IPS-11a (cell line): ENCODE measurements around the gene SLMAP.

Source experiments
- H3K4me3 ChIP-seq: one replicate; pipeline ENCODE4 v1.5.1; 2013; ENCODE audit warnings: low read depth, low read length, control low read depth

SLMAP gene, protein sequence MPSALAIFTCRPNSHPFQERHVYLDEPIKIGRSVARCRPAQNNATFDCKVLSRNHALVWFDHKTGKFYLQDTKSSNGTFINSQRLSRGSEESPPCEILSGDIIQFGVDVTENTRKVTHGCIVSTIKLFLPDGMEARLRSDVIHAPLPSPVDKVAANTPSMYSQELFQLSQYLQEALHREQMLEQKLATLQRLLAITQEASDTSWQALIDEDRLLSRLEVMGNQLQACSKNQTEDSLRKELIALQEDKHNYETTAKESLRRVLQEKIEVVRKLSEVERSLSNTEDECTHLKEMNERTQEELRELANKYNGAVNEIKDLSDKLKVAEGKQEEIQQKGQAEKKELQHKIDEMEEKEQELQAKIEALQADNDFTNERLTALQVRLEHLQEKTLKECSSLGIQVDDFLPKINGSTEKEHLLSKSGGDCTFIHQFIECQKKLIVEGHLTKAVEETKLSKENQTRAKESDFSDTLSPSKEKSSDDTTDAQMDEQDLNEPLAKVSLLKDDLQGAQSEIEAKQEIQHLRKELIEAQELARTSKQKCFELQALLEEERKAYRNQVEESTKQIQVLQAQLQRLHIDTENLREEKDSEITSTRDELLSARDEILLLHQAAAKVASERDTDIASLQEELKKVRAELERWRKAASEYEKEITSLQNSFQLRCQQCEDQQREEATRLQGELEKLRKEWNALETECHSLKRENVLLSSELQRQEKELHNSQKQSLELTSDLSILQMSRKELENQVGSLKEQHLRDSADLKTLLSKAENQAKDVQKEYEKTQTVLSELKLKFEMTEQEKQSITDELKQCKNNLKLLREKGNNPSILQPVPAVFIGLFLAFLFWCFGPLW

DNA sequence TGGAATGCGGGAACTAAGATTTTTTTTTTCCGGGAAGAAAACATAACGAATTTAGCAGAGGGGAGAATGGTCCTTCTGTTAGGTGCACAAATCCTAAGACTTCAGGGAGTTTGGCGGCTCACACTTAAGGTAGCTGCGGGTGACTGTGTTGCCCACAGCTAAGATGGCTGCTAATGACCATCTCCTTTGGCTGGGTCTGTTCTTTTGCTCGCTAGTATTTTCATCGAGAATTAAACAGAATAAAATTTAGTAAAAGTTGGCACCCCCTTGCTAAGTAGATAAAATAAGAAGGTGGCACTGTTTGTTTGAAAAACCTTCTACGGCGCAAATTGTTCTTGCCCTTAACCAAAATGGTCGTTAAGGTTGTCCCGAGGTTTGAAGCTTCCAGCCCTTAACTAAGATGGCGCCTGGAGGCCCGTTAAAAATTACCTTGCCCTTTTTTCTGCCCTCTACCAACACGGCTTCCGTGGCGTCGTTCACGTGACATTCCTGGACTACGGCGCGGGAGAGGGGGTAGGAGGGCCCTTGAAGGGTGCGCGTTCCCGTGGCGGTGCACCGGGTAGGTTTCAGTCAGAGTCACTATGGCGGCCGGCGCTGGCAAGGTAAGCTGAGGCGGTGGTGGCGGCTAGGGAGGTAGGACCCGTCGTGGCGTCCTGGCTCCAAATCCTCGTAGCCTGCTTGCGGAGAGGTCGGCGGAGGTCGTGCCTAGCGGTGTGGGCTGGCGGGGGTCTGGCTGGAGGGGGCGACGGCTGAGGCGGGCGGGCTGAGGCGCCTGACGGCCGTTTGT lies at the start of gene SLMAP:
Gene SLMAP, plus strand, starts transcription at position 569 of the 787 bp plus-strand sequence. CDS start 1,343 bp downstream, outside the sequence.
- peak within 1 kb of the TSS; percentile 83 for H3K4me3 ChIP-seq

DNA sequence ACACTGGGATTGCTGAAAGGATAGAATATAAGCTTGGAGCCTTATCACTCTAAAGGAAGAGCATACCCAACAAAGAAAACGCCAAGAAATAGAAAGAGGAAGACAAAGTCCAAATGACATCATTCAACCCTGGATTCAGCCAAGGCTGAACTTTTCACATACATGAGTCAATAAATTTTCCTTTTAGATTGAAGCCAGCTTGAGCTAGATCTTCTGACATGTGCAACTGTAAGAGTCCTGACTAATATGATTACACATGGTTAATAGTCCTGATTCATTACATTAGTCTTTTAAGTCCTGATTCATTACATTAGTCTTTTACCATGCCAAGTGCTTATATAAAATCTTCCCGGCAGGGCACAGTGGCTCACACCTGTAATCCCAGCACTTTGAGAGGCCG lies 49.6 kb upstream of the SLMAP start:
- H3K4me3 ChIP-seq: no peak overlapping the region

DNA sequence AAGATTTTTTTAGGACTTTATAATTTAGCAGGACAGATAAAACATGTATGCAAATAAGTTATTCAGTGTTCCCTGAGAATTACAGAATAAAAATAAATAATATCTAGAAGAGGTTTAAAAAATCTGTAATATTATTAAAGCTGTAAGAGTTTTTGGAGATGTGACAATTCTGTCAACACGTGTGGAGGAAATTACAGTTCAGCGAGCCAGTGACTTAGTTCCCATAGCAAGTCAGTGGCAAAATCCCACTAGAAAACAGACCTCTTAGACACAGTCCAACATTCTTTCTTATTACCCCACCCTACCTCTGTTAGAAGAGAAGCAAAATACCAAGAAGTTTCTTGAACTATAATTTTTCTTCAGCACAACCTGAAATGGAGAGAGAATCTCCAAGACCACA lies 47.1 kb upstream of the SLMAP start:
- H3K4me3 ChIP-seq: no peak overlapping the region

DNA sequence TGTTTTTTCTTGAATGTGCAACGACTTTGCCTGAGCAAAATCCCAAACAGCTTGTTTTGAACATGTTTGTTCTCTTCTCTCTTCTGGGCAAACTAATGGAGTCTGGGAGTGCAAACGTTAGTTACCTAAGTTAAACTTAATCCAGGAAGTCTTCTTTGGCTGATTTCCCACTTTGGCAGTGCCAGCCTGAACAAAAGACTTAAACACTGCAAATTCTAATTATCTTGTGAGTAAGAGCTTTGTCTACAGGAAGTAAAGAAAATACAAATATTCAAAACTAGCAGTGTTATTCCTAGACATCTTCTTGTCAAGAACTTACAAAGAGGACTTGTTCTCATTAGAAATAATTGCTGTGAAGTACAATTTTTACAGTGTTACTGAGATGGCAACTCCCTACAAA lies 46.5 kb upstream of the SLMAP start:
- no peak overlapping the region for H3K4me3 ChIP-seq

DNA sequence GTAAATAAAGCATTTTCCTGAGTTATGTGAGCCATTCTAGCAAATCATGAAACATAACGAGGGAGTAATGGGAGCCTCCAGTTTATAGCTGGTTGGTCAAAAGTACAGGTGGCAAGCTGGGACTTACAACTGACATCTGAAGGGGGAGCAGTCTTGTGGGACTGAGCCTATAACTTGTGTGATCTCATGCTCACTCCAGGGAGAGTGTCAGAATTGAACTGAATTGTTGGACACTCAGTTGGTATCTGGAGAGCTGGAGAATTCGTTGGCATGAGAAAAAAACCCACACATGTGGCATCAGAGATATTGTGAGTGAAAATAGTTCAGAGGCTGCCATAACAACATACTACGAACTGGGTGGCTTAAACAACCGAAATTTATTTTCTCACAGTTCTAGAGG lies 40.4 kb upstream of the SLMAP start:
- H3K4me3 ChIP-seq: no peak overlapping the region

DNA sequence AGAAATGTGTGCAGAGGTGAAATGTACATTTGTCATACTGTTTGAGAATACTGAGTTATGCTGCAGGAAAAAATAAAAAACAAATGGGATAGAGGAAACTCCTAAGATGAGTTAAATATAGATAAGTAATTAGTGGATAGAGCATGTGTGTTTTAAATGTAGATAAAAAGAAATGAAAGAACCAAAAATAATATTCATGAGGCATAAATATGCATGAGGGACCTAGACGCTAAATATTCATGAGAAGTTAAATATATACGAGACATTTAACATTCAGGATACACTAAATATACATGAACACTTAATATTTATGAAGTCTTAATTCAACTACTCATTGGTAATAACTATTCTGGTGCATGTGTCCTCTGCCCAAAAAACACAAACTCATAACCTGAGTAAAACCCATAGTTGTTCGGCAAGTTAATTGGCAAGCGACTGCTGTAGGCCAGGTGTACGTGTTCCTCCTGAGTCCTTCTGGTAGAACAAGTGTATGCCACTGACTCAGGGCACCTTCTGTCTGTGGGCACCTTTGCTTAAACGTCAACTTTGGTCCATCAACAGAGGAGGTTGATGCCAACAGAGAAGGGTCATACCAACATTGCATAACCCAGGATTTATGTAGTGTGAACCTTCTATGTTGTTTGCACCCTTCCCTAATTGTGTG lies 38.8 kb upstream of the SLMAP start:
- no peak overlapping the region for H3K4me3 ChIP-seq

DNA sequence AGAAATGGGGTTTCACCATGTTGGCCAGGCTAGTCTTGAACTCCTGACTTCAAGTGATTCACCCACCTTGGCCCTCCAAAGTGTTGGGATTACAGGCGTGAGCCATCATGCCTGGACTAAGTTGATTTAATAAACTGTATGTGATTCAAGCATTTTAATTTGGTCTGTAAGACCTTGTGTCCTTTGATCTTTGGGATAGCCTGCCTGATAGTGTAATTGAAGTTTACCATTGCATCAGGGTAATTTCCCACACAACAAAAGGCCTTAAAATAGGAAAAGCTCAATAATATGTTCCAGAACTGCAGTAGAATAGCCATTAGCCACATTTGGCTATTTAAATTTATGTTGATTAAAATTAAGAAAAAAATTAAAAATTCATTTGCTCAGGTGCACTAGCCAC lies 38.0 kb upstream of the SLMAP start:
- H3K4me3 ChIP-seq: no peak overlapping the region

DNA sequence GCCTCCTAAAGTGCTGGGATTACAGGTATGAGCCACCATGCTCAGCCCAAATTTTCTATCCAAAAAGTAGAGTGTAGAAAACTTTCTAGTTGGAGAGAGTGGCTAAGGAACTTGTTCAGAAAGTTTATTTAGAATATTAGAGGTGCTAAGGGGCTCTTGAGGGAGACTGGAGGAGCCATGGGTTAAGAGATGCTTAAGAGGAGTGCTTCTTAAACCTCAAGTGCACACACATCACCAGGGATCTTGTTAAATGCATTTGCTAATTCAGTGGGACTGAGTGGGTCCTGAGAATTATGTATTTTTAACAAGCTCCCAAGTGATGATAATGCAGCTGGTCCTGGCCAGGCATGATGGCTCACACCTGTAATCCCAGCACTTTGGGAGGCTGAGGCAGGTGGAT lies 29.7 kb upstream of the SLMAP start:
- no peak overlapping the region for H3K4me3 ChIP-seq

DNA sequence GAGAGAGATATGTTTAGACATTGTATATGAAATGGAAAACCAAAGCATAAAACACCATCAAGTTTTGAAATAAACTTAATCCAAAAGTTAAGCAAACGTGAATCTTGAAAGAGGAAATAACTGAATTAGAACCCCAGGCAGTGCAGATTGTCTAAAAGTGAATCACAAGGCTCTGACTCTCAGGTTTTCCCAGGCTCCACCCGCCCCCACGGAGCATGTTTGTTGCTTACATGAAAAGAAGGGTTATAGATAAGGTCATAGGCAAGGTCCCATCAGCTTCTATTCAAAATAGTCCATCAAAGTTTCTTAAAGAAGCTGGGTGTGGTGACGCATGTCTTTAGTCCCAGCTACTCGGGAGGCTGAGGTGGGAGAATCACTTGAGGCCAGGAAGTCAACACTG lies 29.0 kb upstream of the SLMAP start:
- no peak overlapping the region for H3K4me3 ChIP-seq

DNA sequence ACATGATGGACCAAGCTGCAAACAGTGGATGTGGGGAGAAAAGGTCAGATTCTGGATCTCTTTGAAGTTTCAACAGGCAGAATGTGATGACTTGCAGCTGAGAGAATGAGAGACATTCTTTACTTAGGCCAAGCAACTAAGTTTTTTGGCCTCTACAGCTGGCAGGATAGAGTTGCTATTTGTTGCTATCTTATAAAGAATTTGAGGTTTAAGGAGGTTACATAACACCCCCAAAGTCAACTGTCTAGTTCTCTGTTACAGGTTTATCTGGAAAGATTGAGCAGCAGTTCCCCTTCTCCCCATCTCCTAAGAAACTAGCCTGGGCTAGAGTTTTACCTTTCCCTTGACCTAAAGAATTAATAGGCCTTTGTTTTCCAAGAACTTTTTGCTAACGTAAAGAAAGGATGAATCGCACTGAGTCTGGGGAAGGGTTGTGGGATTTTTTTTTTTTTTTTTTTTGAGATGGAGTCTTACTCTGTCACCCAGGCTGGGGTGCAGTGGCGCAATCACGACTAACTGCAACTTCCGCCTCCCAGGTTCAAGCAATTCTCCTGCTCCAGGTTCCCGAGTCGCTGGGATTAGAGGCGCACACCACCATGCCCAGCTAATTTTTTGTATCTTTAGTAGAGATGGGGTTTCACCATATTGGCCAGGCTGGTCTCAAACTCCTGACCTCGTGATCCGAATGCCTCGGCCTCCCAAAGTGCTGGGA lies 26.6 kb upstream of the SLMAP start:
- no peak overlapping the region for H3K4me3 ChIP-seq

DNA sequence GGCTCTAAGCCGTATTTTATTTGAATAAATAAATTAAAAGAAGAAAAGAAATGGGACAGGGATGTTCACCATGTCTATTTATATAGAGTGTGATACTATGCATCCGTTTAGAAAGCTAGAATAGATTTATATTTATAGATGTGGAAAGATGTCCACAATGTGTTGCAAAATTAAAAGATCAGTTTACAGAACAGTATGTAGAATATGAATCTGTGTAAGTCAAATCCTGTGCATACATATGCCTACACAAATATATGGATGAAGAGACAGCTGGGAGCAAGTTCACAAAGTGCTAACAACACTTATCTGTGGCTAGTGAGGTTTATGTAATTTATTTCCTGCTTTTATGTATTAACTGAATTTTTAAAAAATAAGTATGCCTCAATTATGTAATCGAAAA lies 25.4 kb upstream of the SLMAP start:
- H3K4me3 ChIP-seq: no peak overlapping the region

DNA sequence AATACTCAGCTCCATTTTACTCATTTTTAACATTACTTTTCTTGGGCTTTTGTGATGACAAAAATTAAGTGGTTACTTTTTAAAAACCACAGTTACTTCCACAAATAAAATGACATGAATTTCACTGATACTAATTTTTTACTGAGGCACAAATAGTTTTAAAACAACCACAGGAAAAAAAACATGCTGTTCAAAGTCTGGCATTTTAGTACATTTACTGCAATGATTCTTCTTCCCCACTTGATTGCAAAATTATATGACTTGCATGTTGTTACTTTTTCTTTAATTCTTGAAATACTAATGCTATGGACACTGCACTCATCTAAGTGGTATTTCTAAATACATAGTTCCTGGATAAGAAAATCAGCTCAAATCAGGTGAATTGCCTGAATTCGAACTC lies 24.8 kb upstream of the SLMAP start:
- no peak overlapping the region for H3K4me3 ChIP-seq

DNA sequence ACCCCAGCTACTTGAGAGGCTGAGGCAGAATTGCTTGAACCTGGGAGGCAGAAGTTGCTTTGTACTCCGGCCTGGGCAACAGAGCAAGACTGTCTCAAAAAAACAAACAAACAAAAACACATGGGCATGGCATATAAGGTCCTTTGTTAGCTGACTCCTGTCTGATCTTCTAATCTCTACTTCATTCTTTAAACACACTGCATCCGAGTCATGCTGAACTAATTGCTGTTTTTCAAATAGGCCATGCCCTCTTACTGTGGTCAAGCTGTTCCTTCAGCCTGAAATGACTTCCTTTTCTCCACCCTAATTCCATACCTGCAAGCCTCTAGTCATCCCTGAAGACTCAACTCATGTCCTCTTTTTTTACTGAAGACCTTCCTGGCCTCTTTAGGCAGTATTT lies 22.3 kb upstream of the SLMAP start:
- H3K4me3 ChIP-seq: no peak overlapping the region

DNA sequence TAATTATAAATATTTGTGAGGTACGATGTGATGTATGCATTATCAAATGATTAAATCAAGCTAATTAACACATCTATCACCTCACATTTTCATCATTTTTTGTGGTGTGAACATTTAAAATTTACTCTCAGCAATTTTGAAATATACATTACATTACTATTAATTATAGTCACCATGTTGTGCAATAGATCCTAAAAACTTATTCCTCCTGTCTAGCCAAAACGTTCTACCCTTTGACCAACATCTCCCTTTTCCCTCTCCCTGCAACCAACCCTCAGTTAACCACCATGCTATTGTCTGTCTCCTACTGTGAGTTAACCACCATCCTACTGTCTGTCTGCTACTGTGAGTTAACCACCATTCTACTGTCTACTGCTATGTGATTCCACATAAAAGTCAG lies 20.7 kb upstream of the SLMAP start:
- H3K4me3 ChIP-seq: no peak overlapping the region

DNA sequence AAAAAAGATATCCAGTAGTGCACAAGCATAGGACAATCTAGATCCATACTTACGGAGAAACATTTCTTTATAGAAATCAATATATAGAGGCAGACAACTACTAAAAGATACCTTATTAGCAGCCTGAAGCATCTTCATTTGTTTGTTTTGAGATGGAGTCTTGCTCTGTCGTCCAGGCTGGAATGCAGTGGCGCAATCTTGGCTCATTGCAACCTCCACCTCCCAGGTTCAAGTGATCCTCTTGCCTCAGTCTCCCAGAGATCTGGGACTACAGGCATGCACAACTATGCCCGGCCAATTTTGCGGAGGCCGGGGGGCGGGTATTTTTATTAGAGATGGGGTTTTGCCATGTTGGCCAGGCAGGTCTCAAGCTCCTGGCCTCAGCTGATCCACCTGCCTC lies 18.3 kb upstream of the SLMAP start:
- no peak overlapping the region for H3K4me3 ChIP-seq

DNA sequence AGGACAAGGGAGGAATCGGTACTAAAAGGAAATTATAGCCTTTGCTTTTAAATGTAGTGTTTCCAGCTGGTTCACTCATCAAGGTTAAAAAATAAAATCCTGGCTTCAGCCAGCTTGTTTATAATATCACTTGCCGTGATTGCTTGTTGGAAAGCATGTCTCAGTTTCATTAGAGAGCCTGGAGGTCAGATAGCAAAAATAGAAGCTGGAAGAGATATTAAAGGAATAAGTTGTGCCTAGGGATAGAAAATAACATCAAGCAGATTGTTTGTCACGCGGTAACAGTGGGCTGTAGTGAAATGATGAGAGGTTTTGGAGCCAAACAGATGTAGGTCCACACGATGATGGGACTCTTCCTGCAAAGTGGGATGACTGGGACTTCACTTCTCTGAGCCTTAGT lies 17.7 kb upstream of the SLMAP start:
- no peak overlapping the region for H3K4me3 ChIP-seq

DNA sequence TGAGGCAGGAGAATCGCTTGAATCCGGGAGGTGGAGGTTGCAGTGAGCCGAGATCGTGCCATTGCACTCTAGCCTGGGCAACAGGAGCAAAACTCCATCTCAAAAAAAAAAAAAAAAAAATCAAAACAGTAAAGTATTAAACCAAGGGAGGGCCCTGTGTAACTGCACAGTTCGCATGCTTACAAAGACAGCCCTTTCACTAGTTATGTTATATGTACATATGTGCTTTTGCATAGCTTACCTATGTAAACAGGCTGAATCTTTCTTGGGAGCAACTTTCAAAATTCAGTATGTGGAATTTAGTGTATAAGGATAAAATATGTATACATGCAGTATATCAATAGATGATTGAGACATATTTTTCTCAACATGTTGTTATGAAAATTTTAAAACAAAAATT lies 16.1 kb upstream of the SLMAP start:
- H3K4me3 ChIP-seq: no peak overlapping the region

DNA sequence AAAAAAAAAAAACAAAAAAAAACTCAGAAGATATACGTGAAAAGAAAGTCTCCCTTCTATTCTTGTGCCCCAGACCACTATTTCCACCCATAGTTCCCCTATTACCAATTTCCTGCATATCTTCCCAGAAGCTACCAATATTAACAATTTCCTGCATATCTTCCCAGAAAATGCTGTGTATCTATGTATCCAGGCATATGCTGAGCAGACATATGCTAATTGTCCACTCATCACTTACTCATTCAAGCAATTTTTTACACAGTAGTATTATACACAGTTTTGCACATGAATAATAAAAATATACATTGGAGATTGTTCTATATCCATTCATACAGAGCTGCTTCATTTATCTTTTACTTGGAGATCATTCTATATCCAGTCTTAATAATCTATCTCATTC lies 12.6 kb upstream of the SLMAP start:
- no peak overlapping the region for H3K4me3 ChIP-seq

DNA sequence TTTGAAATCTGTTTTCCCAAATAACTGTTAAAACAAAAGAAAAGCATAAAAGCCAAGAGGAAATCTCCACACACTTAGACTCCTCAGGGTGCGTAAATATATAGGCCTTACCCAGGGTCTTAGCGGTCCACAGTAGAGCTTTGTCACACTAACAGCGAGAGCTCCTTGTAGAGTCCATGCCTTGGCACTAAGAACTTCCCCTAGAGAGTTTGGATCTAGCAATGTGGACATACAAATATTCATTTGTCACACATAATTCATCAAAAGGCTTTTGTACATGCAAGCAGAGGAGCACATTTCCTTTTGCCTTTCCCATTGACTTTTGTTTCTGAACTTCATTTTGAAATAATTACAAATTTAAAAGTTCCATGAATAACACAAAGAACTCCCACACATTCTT lies 11.0 kb upstream of the SLMAP start:
- H3K4me3 ChIP-seq: no peak overlapping the region
